Endothelial cell of umbilical vein (primary cell): ENCODE results near the gene RPGRIP1L. TPM values are rescaled to one million over a fixed set of nuclear protein-coding genes. Genes with fewer than 3 reads are reported as not detected.

Experiments used
- BruUV-seq: library from RNA; stranded (reverse); fragments of 400-500 nt; replicated peaks from 2 replicates; lab custom pipeline; 2021; lab: Mats Ljungman, UMichigan
- CTCF ChIA-PET: fragments of 300-600, 350-600 bp; sonication (Branson Sonifier 250); formaldehyde crosslinking; loops from one replicate; lab custom pipeline; 2021; ENCODE audit warnings: antibody characterized with exemption, inconsistent platforms; lab: Charles Lee
- POLR2A ChIA-PET: fragments of 300-600, 350-600 bp; sonication (Branson Sonifier 250); formaldehyde crosslinking; loops from one replicate; lab custom pipeline; 2021; ENCODE audit warnings: antibody characterized with exemption, inconsistent platforms; lab: Charles Lee
- DNase-seq: peaks from one replicate; pipeline ENCODE4 v3.0.0-alpha.2; 2011; ENCODE audit warnings: low read depth, low spot score
- FAIRE-seq: peaks from 2 replicates; lab custom pipeline; 2011; peaks lifted over from hg19 to GRCh38; lab: Jason Lieb, UNC
- H2AFZ ChIP-seq: 2 replicates; pipeline ENCODE4 v1.6.0; 2012; ENCODE audit warnings: low read depth, low read length, control low read depth, inconsistent platforms
- H3K27ac ChIP-seq: 2 replicates; pipeline ENCODE4 v1.5.1; 2011; ENCODE audit warnings: low read depth, mild to moderate bottlenecking, control low read depth, low read length, moderate library complexity; ENCODE audit not compliant: insufficient read depth
- H3K27me3 ChIP-seq, 2 experiments: 2 replicates each; pipeline versions ENCODE4 v1.6.0 to v1.6.1; 2011; ENCODE audit warnings: low read length in 2 of 2, mixed read lengths in 1 of 2; ENCODE audit not compliant: control insufficient read depth in 2 of 2, insufficient read depth in 2 of 2
- H3K36me3 ChIP-seq, 2 experiments: 2 replicates in 1 of 2; 3 replicates in 1 of 2; pipeline ENCODE4 v1.5.1; 2011; ENCODE audit warnings: low read length in 2 of 2, mild to moderate bottlenecking in 1 of 2, moderate library complexity in 1 of 2; ENCODE audit not compliant: control insufficient read depth in 2 of 2, insufficient read depth in 2 of 2; ENCODE audit errors: extremely low read depth in 1 of 2
- H3K4me1 ChIP-seq: 3 replicates; pipeline ENCODE4 v1.5.1; 2011; ENCODE audit warnings: mild to moderate bottlenecking, low read length; ENCODE audit not compliant: control insufficient read depth, insufficient read depth; ENCODE audit errors: extremely low read depth
- H3K4me2 ChIP-seq: 2 replicates; pipeline ENCODE4 v1.6.1; 2011; ENCODE audit warnings: low read length, control low read depth, mixed read lengths; ENCODE audit not compliant: insufficient read depth
- H3K4me3 ChIP-seq, 3 experiments: fragments of 200-600 bp in 1 of 3; sonication (generic), shearing (Covaris generic) in 1 of 3; replicated peaks in 1 of 3; 2 replicates each; pipeline ENCODE4 v1.5.1; 2011 to 2016; ENCODE audit warnings: control low read depth in 3 of 3, low read length in 3 of 3, mild to moderate bottlenecking in 2 of 3, inconsistent platforms in 1 of 3, low read depth in 1 of 3, moderate library complexity in 1 of 3; ENCODE audit not compliant: insufficient read depth in 1 of 3
- H3K79me2 ChIP-seq: 2 replicates; pipeline ENCODE4 v1.6.0; 2012; ENCODE audit warnings: low read length, inconsistent platforms; ENCODE audit not compliant: control insufficient read depth, insufficient read depth
- H3K9ac ChIP-seq: replicated peaks from 2 replicates; pipeline ENCODE3; 2011; ENCODE audit warnings: low read length, control low read depth; ENCODE audit not compliant: insufficient read depth; ENCODE audit errors: extremely low read depth
- H3K9me1 ChIP-seq: replicated peaks from 3 replicates; pipeline ENCODE4 v1.6.0; 2011; ENCODE audit warnings: mild to moderate bottlenecking, low read length; ENCODE audit not compliant: control insufficient read depth, insufficient read depth; ENCODE audit errors: extremely low read depth
- H3K9me3 ChIP-seq: replicated peaks from 2 replicates; pipeline ENCODE4 v1.5.1; 2012; ENCODE audit warnings: low read length, inconsistent platforms; ENCODE audit not compliant: control insufficient read depth, insufficient read depth
- H4K20me1 ChIP-seq: replicated peaks from 2 replicates; pipeline ENCODE3; 2011; ENCODE audit warnings: mild to moderate bottlenecking, low read length; ENCODE audit not compliant: control insufficient read depth, insufficient read depth; ENCODE audit errors: extremely low read depth
- EZH2 ChIP-seq: IDR thresholded peaks from 2 replicates; pipeline ENCODE4 v1.6.1; 2012; ENCODE audit warnings: borderline replicate concordance, low read depth, mild to moderate bottlenecking, moderate library complexity, low read length, inconsistent platforms; ENCODE audit not compliant: severe bottlenecking
- FOS ChIP-seq: IDR thresholded peaks from 2 replicates; pipeline ENCODE4 v1.6.1; 2011; ENCODE audit warnings: mild to moderate bottlenecking, low read length, moderate library complexity, borderline replicate concordance; ENCODE audit not compliant: insufficient read depth
- GATA2 ChIP-seq: IDR thresholded peaks from 2 replicates; pipeline ENCODE4 v1.7.0; 2011; ENCODE audit warnings: low read depth, mild to moderate bottlenecking, moderate library complexity, mixed read lengths, low read length; ENCODE audit not compliant: insufficient read length, insufficient read depth
- JUN ChIP-seq: IDR thresholded peaks from 2 replicates; pipeline ENCODE4 v1.6.1; 2011; ENCODE audit warnings: borderline replicate concordance, low read depth; ENCODE audit not compliant: insufficient read length, insufficient read depth
- MYC ChIP-seq: IDR thresholded peaks from one replicate; pipeline ENCODE4 v1.6.1; 2011; ENCODE audit warnings: mild to moderate bottlenecking, low read depth, low read length
- POLR2A ChIP-seq: IDR thresholded peaks from 2 replicates; pipeline ENCODE4 v1.6.1; 2012; ENCODE audit warnings: low read depth, mild to moderate bottlenecking, control low read depth, low read length
- POLR2AphosphoS5 ChIP-seq: IDR thresholded peaks from 2 replicates; pipeline ENCODE4 v1.6.1; 2012; ENCODE audit warnings: low read depth, mild to moderate bottlenecking, control low read depth, low read length, moderate library complexity; ENCODE audit not compliant: insufficient read depth
- dilution Hi-C: fragments of 300-500 bp; cut with MboI; formaldehyde crosslinking; loops from one replicate; pipeline ENCODE4 v1.15.0; 2019; ENCODE audit warnings: low sequenced_read_pairs; ENCODE audit not compliant: extremely low pct_ligation_motif_present
- intact Hi-C: fragments of 100-400 bp; cut with micrococcal nuclease; formaldehyde crosslinking; loops from one replicate; pipeline ENCODE4 v1.10.0; 2022
- polyA plus RNA-seq, 4 experiments: library from polyadenylated mRNA; depleted of rRNA in 3 of 4; stranded (reverse) in 3 of 4; unstranded in 1 of 4; fragments of >200 nt; gene quantifications; 2 replicates each; pipeline versions ENCODE4 v1.2.1 to v1.2.3, GENCODE V29; 2011 to 2012; ENCODE audit warnings: missing spikeins in 1 of 4
- total RNA-seq: library from RNA; stranded (reverse); gene quantifications from 2 replicates; pipeline ENCODE4 v1.2.3, GENCODE V29; 2021
- TF ChIP-seq, protein P1 (sequence below): IDR thresholded peaks from 2 replicates; pipeline ENCODE4 v1.6.1; 2011; ENCODE audit not compliant: insufficient read depth, insufficient read length
- TF ChIP-seq, protein P2 (sequence below), 2 donors: IDR thresholded peaks; 1 replicate in 1 of 2; 2 replicates in 1 of 2; pipeline ENCODE4 v1.5.1; 2011; ENCODE audit warnings: low read length in 2 of 2, mild to moderate bottlenecking in 2 of 2, moderate library complexity in 2 of 2, control low read depth in 1 of 2, inconsistent platforms in 1 of 2, low read depth in 1 of 2; ENCODE audit not compliant: insufficient read depth in 1 of 2; ENCODE audit errors: extremely low read depth in 1 of 2

Gene RPGRIP1L
- total and polyA plus RNA-seq, 2 donors (not counting 3 experiments of a cell fraction or from before 2014, with no cell fraction given), result 3.2 to 13.2 TPM

DNA sequence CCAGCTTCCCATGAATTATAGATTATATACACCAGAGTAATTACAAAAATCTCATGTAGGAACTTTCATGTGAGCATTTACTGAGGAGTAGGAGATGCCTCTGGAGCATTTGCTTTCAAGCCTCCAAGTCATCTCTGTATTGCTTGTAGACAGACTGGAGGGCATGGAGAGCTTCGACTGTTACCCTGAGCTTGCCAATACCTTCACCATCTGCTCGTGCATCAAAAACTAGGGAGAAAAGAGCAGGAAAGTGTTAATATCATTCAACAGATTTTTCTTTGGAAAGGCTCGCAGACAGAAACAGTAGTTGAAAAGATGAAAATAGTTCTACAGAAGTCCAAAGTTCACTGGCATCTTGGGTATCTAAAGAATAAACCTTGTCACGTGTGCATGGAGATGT lies 101.7 kb downstream of the RPGRIP1L start:
- dilution Hi-C loops (no loop called here), intact Hi-C loops (no loop called here)
- no peaks in the 10 kb centered on the region for H3K4me1 ChIP-seq
- no peaks in the 10 kb centered on the region for H3K9me3 ChIP-seq
- DNase-seq, result no peak
- no peak overlapping the region for H3K9ac ChIP-seq
- TF ChIP-seq FOS, result no peak
- TF ChIP-seq, protein P1, sequence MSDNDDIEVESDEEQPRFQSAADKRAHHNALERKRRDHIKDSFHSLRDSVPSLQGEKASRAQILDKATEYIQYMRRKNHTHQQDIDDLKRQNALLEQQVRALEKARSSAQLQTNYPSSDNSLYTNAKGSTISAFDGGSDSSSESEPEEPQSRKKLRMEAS, result no peak
- TF ChIP-seq EZH2, result no peak
- TF ChIP-seq POLR2A, result no peak
- TF ChIP-seq POLR2AphosphoS5, result no peak
- TF ChIP-seq MYC, result no peak
- TF ChIP-seq GATA2, result no peak
- no peak for FAIRE-seq
- no peaks in the 10 kb centered on the region for H3K9me1 ChIP-seq
- ChIA-PET POLR2A (no interaction called here), CTCF (no interaction called here)
- H3K4me3 ChIP-seq, result no peak overlapping the region
- H2AFZ ChIP-seq, result no peak overlapping the region
- no TSS peak for BruUV-seq
- no peaks in the 10 kb centered on the region for H3K36me3 ChIP-seq
- H3K27me3 ChIP-seq, result no peaks in the 10 kb centered on the region
- H4K20me1 ChIP-seq, result no peaks in the 10 kb centered on the region
- no peaks in the 10 kb centered on the region for H3K79me2 ChIP-seq
- H3K27ac ChIP-seq, result no peak overlapping the region
- H3K4me2 ChIP-seq, result no peak overlapping the region

DNA sequence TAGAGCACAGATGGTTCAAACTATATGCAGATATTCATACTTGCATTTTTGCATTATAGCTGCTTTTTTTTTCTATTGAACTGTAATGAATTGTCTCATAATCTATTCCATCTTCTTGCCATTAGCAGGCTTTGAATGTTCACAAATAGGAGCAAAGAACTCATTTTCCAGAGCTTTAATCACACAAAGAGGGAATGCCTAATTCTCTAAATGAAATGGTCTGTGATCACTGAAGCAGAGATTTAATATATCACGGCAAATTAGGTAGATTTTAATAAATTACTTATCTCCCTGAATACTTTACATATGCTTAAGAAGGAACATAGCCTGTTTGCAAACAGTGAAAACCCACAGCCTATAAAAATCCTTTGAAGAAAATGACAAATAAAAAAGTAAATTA lies 103.0 kb downstream of the RPGRIP1L start:
- Histone ChIP-seq H3K27ac (no peak overlapping the region), H3K36me3 (no peaks in the 10 kb centered on the region), H3K4me1 (no peaks in the 10 kb centered on the region), H3K4me3 (no peak overlapping the region), H4K20me1 (no peaks in the 10 kb centered on the region), H3K79me2 (no peaks in the 10 kb centered on the region), H3K9me3 (no peaks in the 10 kb centered on the region), H2AFZ (no peak overlapping the region), H3K4me2 (no peak overlapping the region), H3K9me1 (no peaks in the 10 kb centered on the region), H3K9ac (no peak overlapping the region), H3K27me3 (no peaks in the 10 kb centered on the region)
- intact Hi-C loops (no loop called here), dilution Hi-C loops (no loop called here)
- no TSS peak for BruUV-seq
- CTCF ChIA-PET, result interaction anchor here (1.0 kb wide), 1 partner anchor 9 kb away, joined by 4 read pairs; no protein-coding TSS in a partner anchor
- no peak for FAIRE-seq
- DNase-seq, result no peak
- POLR2A ChIA-PET, result interaction anchor here (0.6 kb wide), 1 partner anchor 57 kb away, joined by 4 read pairs; no protein-coding TSS in a partner anchor
- TF ChIP-seq, protein P2, sequence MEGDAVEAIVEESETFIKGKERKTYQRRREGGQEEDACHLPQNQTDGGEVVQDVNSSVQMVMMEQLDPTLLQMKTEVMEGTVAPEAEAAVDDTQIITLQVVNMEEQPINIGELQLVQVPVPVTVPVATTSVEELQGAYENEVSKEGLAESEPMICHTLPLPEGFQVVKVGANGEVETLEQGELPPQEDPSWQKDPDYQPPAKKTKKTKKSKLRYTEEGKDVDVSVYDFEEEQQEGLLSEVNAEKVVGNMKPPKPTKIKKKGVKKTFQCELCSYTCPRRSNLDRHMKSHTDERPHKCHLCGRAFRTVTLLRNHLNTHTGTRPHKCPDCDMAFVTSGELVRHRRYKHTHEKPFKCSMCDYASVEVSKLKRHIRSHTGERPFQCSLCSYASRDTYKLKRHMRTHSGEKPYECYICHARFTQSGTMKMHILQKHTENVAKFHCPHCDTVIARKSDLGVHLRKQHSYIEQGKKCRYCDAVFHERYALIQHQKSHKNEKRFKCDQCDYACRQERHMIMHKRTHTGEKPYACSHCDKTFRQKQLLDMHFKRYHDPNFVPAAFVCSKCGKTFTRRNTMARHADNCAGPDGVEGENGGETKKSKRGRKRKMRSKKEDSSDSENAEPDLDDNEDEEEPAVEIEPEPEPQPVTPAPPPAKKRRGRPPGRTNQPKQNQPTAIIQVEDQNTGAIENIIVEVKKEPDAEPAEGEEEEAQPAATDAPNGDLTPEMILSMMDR (IDR thresholded peaks at IDR 0.05; ENCODE audit: extremely low read depth in 1 of 2, insufficient read depth in 1 of 2, low read depth in 1 of 2, low read length in 2 of 2), result no peak
- TF ChIP-seq, protein P1, result no peak
- TF ChIP-seq POLR2AphosphoS5 (no peak), EZH2 (no peak), POLR2A (no peak), GATA2 (no peak), FOS (no peak), JUN (no peak), MYC (no peak)
